ENCODE data around the gene DNALI1.
"Not testable (repeated sequence)": the region's sequence is repeated elsewhere in the genome, so short reads cannot be mapped to it uniquely, and the experiment has no call there.

DNA sequence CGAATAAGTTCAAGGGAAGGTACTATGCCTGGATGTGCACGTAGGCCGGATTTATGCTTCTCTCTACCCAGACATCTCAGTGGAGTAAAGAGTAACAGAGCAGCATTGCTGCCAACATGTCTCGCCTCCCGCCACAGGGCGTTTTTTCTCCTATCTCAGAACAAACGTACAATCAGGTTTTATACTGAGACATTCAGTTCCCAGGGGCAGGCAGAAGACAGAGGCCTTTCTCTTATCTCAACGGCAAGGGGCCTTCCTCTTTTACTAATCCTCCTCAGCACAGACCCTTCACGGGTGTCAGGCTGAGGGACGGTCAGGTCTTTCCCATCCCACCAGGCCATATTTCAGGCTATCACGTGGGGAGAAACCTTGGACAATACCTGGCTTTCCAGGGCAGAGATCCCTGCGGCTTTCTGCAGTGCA lies 3.2 kb downstream of the DNALI1 start:
- TF ChIP-seq, protein P1, sequence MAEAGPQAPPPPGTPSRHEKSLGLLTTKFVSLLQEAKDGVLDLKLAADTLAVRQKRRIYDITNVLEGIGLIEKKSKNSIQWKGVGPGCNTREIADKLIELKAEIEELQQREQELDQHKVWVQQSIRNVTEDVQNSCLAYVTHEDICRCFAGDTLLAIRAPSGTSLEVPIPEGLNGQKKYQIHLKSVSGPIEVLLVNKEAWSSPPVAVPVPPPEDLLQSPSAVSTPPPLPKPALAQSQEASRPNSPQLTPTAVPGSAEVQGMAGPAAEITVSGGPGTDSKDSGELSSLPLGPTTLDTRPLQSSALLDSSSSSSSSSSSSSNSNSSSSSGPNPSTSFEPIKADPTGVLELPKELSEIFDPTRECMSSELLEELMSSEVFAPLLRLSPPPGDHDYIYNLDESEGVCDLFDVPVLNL (IDR thresholded peaks at IDR 0.05; ENCODE audit: low read depth, low read length) = not testable (repeated sequence)
- TF ChIP-seq SP1 (IDR thresholded peaks at IDR 0.05; ENCODE audit: low read depth, low read length); POLR2A (IDR thresholded peaks at IDR 0.05; ENCODE audit: low read depth, low read length); POLR2AphosphoS5 (IDR thresholded peaks at IDR 0.05; ENCODE audit: low read length); TCF12 (IDR thresholded peaks at IDR 0.05; ENCODE audit: low read depth, low read length); CREB1 (IDR thresholded peaks at IDR 0.05; ENCODE audit: low read depth); EP300 (IDR thresholded peaks at IDR 0.05; ENCODE audit: borderline replicate concordance in 1 of 2, control insufficient read depth in 1 of 2, low read depth in 2 of 2, low read length in 2 of 2); RB1 (IDR thresholded peaks at IDR 0.05; ENCODE audit: borderline replicate concordance); RFX5 (IDR thresholded peaks at IDR 0.05; ENCODE audit: low read depth, low read length): not testable (repeated sequence)
- TF ChIP-seq, protein P2, sequence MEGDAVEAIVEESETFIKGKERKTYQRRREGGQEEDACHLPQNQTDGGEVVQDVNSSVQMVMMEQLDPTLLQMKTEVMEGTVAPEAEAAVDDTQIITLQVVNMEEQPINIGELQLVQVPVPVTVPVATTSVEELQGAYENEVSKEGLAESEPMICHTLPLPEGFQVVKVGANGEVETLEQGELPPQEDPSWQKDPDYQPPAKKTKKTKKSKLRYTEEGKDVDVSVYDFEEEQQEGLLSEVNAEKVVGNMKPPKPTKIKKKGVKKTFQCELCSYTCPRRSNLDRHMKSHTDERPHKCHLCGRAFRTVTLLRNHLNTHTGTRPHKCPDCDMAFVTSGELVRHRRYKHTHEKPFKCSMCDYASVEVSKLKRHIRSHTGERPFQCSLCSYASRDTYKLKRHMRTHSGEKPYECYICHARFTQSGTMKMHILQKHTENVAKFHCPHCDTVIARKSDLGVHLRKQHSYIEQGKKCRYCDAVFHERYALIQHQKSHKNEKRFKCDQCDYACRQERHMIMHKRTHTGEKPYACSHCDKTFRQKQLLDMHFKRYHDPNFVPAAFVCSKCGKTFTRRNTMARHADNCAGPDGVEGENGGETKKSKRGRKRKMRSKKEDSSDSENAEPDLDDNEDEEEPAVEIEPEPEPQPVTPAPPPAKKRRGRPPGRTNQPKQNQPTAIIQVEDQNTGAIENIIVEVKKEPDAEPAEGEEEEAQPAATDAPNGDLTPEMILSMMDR (IDR thresholded peaks at IDR 0.05 in 2 of 3, conservative IDR thresholded peaks at IDR 0.05 in 1 of 3; ENCODE audit: control insufficient read depth in 2 of 3, extremely low read depth in 1 of 3, insufficient read depth in 1 of 3, low read depth in 3 of 3, low read length in 3 of 3) = not testable (repeated sequence)
